NCI-H345 treated with DMSO at 0.1 percent for 48 hours (cell line): Measurements from ENCODE around the gene C18orf32.
"Not testable (repeated sequence)": the region's sequence is repeated elsewhere in the genome, so short reads cannot be mapped to it uniquely, and the experiment has no call there.

Source experiments
- DNase-seq: peaks from one replicate; lab custom pipeline; 2025; ENCODE audit not compliant: unreplicated experiment; lab: John Stamatoyannopoulos, UW

Gene C18orf32

GRCh38 chr18:49503931-49504330, 16.9 kb upstream of the C18orf32 start:
- DNase-seq: no peak

- DNase-seq: no peak
Measured at GRCh38 chr18:49500201-49500921, 13.3 kb upstream of the C18orf32 start.

GRCh38 chr18:49499046-49499637, 12.1 kb upstream of the C18orf32 start:
- no peak for DNase-seq

GRCh38 chr18:49495480-49495879, 8.4 kb upstream of the C18orf32 start:
- DNase-seq: no peak

- DNase-seq: no peak
Measured at GRCh38 chr18:49495076-49495475, 8.0 kb upstream of the C18orf32 start.

- DNase-seq: no peak
Measured at GRCh38 chr18:49494660-49495059, 7.6 kb upstream of the C18orf32 start.

GRCh38 chr18:49492694-49493033, 5.6 kb upstream of the C18orf32 start:
- DNase-seq: no peak

GRCh38 chr18:49491857-49492693, 5.0 kb upstream of the C18orf32 start, which contains the start of gene RPL17:
Gene RPL17, minus strand, starts transcription at chr18:49492465.
- DNase-seq: peak; percentile 99

GRCh38 chr18:49491534-49491856, 4.5 kb upstream of the C18orf32 start:
- DNase-seq: no peak

- no peak for DNase-seq
Measured at GRCh38 chr18:49490246-49490762, 3.3 kb upstream of the C18orf32 start.

- DNase-seq: no peak
Measured at GRCh38 chr18:49487711-49488310, 777 bp upstream of the C18orf32 start.

GRCh38 chr18:49486606-49486952, 455 bp downstream of the C18orf32 start:
- no peak for DNase-seq

GRCh38 chr18:49486134-49486533, 900 bp downstream of the C18orf32 start:
- no peak for DNase-seq

- no peak for DNase-seq
Measured at GRCh38 chr18:49483198-49483597, 3.8 kb downstream of the C18orf32 start.

- DNase-seq: no peak
Measured at GRCh38 chr18:49481907-49482306, 5.1 kb downstream of the C18orf32 start.

- no peak for DNase-seq
Measured at GRCh38 chr18:49481317-49481716, 5.7 kb downstream of the C18orf32 start.

GRCh38 chr18:49479381-49480137, 7.5 kb downstream of the C18orf32 start:
- DNase-seq: no peak

- DNase-seq: no peak
Measured at GRCh38 chr18:49476664-49477411, 10.2 kb downstream of the C18orf32 start.

- DNase-seq: not testable (repeated sequence)
Measured at GRCh38 chr18:49474935-49475334, 12.1 kb downstream of the C18orf32 start.

- DNase-seq: no peak
Measured at GRCh38 chr18:49473721-49474120, 13.3 kb downstream of the C18orf32 start.
